PFSK-1 (cell line): ENCODE measurements around the gene HTR1D.

ENCODE experiments used
- POLR2AphosphoS5 ChIP-seq: IDR thresholded peaks from 2 replicates; pipeline ENCODE4 v1.6.1; 2012; ENCODE audit warnings: low read depth, mild to moderate bottlenecking, control low read depth, low read length, moderate library complexity
- TAF1 ChIP-seq: IDR thresholded peaks from 2 replicates; pipeline ENCODE4 v1.6.1; 2012; ENCODE audit warnings: low read length, control low read depth, borderline replicate concordance; ENCODE audit not compliant: insufficient read depth
- TF ChIP-seq, protein P1 (sequence below), 2 experiments: IDR thresholded peaks; 2 replicates each; pipeline versions ENCODE4 v1.6.1 to v1.8.0; 2011 to 2012; ENCODE audit warnings: low read depth in 2 of 2, low read length in 2 of 2, control low read depth in 1 of 2, inconsistent platforms in 1 of 2, mild to moderate bottlenecking in 1 of 2, moderate library complexity in 1 of 2; ENCODE audit not compliant: insufficient read depth in 1 of 2

DNA sequence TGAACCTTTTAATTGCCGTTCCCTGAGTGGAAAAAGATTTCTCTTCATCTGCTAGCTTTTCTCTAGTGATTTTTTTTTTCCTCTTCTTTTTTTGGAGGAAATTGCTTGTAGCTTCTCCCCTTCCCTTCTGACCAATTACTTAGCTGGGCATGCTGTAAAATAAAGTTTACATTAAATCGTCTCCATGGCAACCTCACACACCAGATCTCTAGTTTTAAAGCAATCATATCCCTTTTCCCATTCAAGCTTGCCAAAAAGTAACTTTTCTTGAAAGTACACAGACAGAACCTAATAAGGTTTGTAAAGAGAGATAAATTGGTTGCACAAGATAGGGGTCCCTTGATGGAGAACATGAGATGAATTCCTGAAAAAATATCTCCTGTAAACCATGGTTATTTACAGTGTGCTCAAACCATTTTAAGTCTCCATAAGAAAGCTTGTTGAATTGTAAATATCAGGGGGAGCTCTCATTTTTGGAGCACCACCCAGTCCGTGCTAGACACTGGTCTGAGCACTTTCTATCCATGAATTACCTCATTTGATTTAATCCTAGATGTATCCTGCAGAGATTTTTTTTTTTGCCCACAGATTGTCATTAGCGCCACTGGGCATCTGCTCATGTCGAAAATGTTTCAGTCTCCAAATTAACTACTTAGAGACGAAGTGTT is 32.6 kb upstream of the HTR1D start:
- TF ChIP-seq POLR2AphosphoS5 (no peak), TAF1 (no peak)
- TF ChIP-seq, protein P1, sequence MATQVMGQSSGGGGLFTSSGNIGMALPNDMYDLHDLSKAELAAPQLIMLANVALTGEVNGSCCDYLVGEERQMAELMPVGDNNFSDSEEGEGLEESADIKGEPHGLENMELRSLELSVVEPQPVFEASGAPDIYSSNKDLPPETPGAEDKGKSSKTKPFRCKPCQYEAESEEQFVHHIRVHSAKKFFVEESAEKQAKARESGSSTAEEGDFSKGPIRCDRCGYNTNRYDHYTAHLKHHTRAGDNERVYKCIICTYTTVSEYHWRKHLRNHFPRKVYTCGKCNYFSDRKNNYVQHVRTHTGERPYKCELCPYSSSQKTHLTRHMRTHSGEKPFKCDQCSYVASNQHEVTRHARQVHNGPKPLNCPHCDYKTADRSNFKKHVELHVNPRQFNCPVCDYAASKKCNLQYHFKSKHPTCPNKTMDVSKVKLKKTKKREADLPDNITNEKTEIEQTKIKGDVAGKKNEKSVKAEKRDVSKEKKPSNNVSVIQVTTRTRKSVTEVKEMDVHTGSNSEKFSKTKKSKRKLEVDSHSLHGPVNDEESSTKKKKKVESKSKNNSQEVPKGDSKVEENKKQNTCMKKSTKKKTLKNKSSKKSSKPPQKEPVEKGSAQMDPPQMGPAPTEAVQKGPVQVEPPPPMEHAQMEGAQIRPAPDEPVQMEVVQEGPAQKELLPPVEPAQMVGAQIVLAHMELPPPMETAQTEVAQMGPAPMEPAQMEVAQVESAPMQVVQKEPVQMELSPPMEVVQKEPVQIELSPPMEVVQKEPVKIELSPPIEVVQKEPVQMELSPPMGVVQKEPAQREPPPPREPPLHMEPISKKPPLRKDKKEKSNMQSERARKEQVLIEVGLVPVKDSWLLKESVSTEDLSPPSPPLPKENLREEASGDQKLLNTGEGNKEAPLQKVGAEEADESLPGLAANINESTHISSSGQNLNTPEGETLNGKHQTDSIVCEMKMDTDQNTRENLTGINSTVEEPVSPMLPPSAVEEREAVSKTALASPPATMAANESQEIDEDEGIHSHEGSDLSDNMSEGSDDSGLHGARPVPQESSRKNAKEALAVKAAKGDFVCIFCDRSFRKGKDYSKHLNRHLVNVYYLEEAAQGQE (IDR thresholded peaks at IDR 0.05; ENCODE audit: insufficient read depth in 1 of 2, low read depth in 2 of 2, low read length in 2 of 2) = no peak
